ENCODE data around the gene EIF4ENIF1. TPM values are rescaled to one million over a fixed set of nuclear protein-coding genes. Genes with fewer than 3 reads are reported as not detected.

EIF4ENIF1 gene
- total RNA-seq, 1 experiment from 2014 or later, result 36.3 TPM

DNA sequence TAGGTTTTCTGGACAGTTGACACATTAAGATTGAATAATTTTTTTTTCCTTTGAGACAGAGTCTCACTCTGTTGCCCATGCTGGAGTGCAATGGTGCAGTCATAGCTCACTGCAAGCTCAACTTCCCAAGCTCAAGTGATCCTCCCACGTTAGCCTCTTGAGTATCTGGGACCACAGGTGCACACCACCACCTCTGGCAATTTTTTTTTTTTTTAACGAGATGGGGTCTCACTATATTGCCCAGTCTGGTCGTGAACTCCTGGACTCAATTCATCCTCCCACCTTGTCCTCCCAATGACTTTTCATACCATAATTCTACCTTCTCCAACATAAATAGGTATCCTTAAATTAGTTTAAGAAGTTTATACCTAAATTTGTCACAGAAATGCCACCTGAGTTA is 8.5 kb downstream of the EIF4ENIF1 start:
- H3K9ac ChIP-seq (ENCODE audit: extremely low read depth, insufficient read length, low read length), result no peak overlapping the region
- no peak overlapping the region for H2BK15ac ChIP-seq (ENCODE audit: low read depth, low read length)
- no peaks in the 10 kb centered on the region for H3K23me2 ChIP-seq (ENCODE audit: insufficient read length, low read depth, low read length, poor library complexity, severe bottlenecking)
- H2BK20ac ChIP-seq (ENCODE audit: low read depth, low read length, poor library complexity, severe bottlenecking), result no peak overlapping the region
- no peak overlapping the region for H3K14ac ChIP-seq (ENCODE audit: insufficient read depth, low read length)
- H3T11ph ChIP-seq (ENCODE audit: low read length), result no peak overlapping the region
- H3K79me2 ChIP-seq (ENCODE audit: insufficient read depth, low read length), result no peaks in the 10 kb centered on the region
- H2BK5ac ChIP-seq (ENCODE audit: insufficient read length, low read length), result no peak overlapping the region
- H3K27ac ChIP-seq (ENCODE audit: insufficient read length, low read depth, low read length), result no peak overlapping the region
- TF ChIP-seq, protein P1, sequence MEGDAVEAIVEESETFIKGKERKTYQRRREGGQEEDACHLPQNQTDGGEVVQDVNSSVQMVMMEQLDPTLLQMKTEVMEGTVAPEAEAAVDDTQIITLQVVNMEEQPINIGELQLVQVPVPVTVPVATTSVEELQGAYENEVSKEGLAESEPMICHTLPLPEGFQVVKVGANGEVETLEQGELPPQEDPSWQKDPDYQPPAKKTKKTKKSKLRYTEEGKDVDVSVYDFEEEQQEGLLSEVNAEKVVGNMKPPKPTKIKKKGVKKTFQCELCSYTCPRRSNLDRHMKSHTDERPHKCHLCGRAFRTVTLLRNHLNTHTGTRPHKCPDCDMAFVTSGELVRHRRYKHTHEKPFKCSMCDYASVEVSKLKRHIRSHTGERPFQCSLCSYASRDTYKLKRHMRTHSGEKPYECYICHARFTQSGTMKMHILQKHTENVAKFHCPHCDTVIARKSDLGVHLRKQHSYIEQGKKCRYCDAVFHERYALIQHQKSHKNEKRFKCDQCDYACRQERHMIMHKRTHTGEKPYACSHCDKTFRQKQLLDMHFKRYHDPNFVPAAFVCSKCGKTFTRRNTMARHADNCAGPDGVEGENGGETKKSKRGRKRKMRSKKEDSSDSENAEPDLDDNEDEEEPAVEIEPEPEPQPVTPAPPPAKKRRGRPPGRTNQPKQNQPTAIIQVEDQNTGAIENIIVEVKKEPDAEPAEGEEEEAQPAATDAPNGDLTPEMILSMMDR (conservative IDR thresholded peaks at IDR 0.05), result no peak
- no peak overlapping the region for H4K5ac ChIP-seq (ENCODE audit: insufficient read length, low read depth, low read length)
- no peak for DNase-seq
- no peak overlapping the region for H4K8ac ChIP-seq (replicated peaks; ENCODE audit: insufficient read length, low read depth, low read length)
- no peaks in the 10 kb centered on the region for H3K9me3 Mint-ChIP-seq
- H4K91ac ChIP-seq (ENCODE audit: insufficient read length, low read depth, low read length), result no peak overlapping the region
- peaks cover 4% of the 10 kb centered on the region for H3K79me1 ChIP-seq (ENCODE audit: insufficient read depth, low read depth, low read length, poor library complexity, severe bottlenecking)
- H2AFZ ChIP-seq (ENCODE audit: low read length), result no peak overlapping the region
- H3K4me1 Mint-ChIP-seq, result no peaks in the 10 kb centered on the region; a peak in 1 of 4 replicates
- H3K18ac ChIP-seq (ENCODE audit: insufficient read length, low read depth, low read length), result no peak overlapping the region
- no peak overlapping the region for H2AK5ac ChIP-seq (ENCODE audit: insufficient read length, low read length)
- H3K27me3 ChIP-seq (ENCODE audit: insufficient read depth, low read length), result no peaks in the 10 kb centered on the region
- no peak overlapping the region for H3K4me2 ChIP-seq (ENCODE audit: insufficient read depth, insufficient read length, low read length)
- H3K4me3 Mint-ChIP-seq, result no peak overlapping the region
- H3K4me1 ChIP-seq (ENCODE audit: insufficient read depth, low read length), result no peaks in the 10 kb centered on the region
- no peak overlapping the region for H3K4ac ChIP-seq (ENCODE audit: low read depth, low read length)
- H3K9me3 ChIP-seq (ENCODE audit: control insufficient read depth, low read depth, low read length), result no peaks in the 10 kb centered on the region
- no peaks in the 10 kb centered on the region; the same call in 1 of the 2 replicates for H3K27me3 Mint-ChIP-seq (ENCODE audit: low read depth)
- H3K56ac ChIP-seq (ENCODE audit: insufficient read length, low read depth, low read length), result no peak overlapping the region
- H4K20me1 ChIP-seq (ENCODE audit: control insufficient read depth, insufficient read depth, insufficient read length), result no peaks in the 10 kb centered on the region
- H2BK120ac ChIP-seq (ENCODE audit: low read depth, low read length, poor library complexity, severe bottlenecking), result no peak overlapping the region
- no peak overlapping the region for H2BK12ac ChIP-seq (ENCODE audit: insufficient read length, low read depth, low read length)
- H3K36me3 Mint-ChIP-seq (ENCODE audit: insufficient read depth in 1 of 3, low read depth in 3 of 3), result peaks cover 29 to 74% (median 47%) of the 10 kb centered on the region in 3 experiments
- no peak overlapping the region for H3K23ac ChIP-seq (ENCODE audit: insufficient read length, low read depth, low read length)
- H3K27ac Mint-ChIP-seq, result no peak overlapping the region
- no CpG with 5 or more reads among the region's 3 CpGs for WGBS (ENCODE audit: extremely low coverage, insufficient read length, low lambda C conversion rate)

Measured in H9 (cell line).